HG03045 (cell line): ENCODE results near the gene DTX4.
A peak's percentile ranks its signal among the peaks of the same experiment; 100 is the strongest.

Experiments
- ATAC-seq: cut with Tn5 transposase; IDR thresholded peaks from one replicate; pipeline ENCODE4 v1.9.1; 2021; ENCODE audit warnings: mild to moderate bottlenecking, moderate library complexity; ENCODE audit not compliant: unreplicated experiment

Gene DTX4

DNA sequence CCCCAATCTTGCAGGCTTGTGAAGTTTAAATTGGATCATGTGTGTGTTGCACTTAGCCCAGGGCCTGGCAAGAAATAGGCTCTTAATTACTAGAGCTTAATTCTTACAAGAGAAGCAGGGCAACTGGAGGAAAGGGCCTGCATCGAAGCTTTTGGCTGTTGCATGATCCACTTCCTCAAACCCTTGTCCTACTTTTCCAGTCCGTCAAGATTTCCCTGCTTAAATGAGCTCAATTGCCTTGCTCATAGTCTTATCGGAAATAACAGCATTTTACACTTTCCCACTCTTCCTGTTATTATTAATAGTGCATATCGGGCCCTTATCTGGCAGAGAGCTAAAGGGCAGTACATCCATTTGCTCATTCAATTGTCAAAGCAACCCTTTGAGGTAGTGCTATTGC is 18.1 kb downstream of the DTX4 start:
- no peak for ATAC-seq

DNA sequence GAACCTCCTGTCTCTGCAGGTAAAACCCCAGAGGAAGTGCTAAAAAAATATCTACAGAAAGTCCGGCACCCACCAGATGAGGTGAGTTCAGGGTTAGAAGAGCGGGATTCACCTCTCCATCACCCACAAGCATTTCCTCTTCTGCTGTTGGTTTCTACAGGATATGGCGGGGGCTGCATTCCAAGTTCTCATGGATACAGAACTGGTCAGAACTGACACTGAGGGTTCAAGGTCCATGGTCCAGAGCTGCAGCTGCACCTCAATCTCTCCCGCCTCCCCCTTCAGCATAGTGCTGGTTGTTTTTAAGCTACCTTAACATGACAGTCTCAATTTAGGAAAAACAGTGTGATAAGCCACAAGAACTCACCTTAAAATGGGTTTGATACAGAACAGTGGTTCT is 19.2 kb downstream of the DTX4 start:
- ATAC-seq, result no peak

DNA sequence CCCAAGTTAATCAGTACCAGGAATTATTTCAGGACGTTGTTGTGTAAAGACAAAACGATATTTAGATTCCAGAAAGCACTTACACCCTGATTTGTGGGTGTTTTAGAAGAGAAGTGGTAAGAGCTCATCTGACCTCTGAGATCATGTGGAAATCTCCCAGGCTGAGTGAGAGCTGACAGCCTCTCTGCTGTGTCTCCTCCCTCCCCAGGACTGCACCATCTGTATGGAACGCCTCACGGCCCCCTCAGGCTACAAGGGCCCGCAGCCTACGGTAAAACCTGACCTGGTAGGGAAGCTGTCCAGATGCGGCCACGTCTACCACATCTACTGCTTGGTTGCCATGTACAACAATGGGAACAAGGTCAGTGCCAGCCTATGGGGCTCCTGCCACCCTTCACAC is 20.0 kb downstream of the DTX4 start:
- ATAC-seq, result no peak

DNA sequence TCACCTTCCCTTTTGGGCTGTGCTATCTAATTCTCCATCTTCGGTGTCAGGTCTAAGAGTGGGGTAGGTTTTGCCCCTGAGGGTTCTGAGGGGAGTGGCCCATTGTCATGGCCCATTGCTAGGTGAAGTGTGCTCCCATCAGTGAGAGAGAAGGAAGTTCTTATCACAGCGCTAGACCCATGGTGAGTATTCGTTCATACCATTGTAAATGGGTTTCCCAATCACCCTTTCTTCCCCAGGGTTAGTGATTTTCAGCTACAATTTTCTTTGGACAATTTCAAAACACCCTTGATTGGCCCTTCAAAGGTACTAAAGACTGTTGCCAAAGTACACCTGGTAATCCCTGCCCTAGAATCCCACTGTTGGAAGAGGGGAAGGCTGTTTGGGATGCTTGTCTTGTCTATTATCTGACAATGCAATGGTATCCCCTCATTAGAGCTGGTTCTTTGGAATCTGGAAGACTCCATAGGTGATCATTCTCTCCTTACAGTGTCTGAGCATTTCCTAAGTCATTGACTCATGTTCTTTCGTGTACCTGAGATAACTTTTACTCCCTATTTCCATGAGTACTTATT is 20.6 kb downstream of the DTX4 start:
- ATAC-seq, result no peak

DNA sequence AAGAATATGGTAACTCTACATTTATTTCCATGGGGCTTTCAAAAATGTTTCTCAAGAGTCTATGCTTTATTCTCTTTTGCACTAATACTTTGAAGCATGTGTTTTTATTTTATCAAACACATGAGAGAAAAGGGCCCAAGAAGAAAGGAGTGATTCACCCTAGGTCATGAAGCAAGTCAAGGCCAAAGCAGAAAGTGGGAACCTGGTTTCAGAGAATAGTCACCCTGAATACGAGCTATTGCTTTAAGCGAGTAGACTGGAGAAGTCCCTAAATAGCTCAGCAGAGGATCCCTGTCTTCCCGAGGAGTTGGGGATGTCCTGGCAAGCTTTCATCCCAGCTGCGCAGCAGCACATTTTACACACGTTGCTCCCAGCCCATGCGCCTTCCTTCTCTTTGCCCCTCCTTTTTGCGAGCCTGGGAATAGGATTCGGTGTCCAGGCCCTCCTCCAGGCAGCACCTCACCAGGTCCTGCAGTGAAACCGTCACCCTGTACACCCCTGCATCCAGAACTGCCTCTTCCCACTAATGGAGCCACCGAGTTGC is 21.7 kb downstream of the DTX4 start:
- no peak for ATAC-seq

DNA sequence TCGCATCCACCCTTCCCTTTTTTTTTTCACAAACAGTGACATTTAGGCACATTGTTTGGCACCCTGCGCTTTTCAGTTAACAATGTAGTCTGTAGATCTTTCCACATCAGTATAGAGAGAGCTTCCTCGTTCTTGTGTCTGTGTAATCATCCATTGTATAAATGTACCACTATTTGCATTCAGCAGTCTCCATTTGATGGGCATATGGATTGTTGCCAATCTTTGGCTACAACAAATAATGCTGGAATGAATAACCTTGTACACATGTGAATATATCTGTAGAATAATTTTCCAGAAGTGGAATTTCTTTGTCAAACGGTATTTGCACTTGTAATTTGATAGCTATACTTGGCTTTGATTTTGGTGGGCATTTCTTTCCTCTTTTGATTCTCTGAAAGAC is 23.7 kb downstream of the DTX4 start:
- ATAC-seq, result no peak

DNA sequence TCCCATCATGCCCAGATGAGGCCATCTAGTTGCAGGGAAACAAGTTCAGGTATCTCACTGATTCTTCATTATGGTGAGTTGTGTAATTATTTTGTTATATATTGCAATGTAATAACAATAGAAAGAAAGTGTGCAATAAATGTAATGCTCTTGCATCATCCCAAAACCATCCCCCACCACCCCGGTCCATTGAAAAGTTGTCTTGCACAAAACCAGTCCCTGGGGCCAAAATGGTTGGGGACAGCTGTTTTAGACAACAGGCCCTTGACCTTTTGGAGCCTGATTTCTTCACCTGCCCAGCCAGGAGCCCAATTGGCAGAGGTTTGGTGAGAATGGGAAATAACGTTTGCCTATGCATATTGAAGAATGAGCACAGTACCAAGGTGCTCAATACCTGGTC is 24.8 kb downstream of the DTX4 start:
- no peak for ATAC-seq

DNA sequence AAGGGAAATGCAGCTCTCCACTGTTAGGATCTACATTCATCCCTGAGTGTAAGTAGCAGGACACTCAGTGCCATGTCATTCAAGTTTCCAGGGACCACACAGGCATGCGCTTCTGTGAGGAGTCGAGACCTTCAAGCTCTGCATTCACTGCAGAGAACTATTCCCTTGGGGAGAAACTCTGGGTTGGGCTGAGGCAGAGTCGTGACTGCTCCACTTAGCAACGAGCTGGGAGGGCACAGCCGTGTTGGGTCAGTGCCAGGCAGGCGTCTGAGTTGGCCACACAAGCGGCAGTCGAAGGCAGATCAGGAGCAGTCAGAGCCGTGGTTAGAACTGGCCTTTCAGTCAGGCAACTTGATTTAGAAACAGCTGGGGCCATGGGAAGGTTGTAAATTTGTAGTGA is 26.1 kb downstream of the DTX4 start:
- ATAC-seq, result no peak

DNA sequence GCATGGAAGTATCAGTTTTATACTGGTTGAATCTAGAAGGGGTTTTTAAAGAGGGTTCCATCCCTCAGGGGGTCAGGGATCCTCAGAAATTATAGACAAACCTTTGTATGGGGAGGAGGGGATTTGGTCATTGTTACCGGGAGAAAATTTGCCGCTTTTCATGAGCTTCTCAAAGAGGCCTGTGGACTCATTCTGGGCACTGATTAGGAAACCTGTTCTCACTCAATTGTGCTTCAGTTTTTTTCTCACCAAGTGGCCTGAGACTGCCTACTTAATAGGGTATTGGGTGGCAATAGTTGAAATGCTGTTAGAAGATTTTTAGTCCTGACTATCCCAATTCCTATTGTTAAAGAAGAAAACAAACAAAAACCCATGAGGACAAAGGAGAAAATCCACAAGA is 26.8 kb downstream of the DTX4 start:
- no peak for ATAC-seq

DNA sequence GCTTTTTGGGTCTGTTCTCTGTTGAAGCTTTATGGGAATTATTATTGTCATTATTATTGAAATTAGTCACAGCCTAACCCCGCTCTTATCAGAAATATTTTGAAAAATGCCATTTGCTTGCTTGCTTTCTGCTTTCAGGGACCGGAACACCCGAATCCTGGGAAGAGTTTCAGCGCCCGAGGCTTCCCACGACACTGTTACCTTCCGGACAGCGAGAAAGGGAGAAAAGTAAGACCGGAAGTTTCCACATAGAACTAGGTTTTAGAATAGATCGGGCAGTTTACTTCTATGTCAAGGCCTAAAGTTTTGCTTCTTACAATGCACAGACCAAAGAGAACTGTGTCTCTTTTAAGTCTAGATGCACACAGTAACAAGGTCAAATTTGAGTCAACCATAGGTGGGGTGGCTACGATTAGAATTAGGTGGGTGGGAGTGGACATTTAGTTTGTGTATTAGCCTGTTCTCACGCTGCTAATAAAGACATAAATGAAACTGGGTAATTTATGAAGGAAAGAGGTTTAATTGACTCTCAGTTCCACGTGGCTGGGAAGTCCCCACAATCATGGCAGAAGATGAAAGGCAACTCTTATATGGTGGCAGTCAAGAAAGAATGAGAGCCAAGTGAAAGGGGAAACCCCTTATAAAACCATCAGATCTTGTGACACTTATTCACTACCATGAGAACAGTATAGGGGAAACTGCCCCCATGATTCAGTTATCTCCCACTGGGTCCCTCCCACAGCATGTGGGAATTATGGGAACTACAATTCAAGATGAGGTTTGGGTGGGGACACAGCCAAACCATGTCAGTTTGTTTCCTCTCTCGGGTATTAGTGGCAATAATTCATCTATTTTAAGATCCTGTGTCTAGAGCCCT is 27.9 kb downstream of the DTX4 start:
- ATAC-seq, result no peak

DNA sequence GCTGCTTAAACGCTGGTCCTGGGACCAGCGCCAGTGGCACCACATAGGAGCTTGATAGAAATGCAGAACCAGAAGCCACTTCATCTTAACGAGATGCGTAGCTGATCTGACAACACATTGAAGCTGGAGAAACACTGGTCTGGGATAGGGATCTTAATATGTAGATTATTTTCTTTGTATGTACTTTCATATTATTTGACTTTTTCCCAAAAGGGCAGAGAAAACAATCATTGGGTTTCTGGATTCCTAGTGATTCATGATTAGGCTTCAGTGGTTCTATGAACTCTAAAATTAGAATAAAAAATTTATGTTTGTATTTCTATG is 28.5 kb downstream of the DTX4 start:
- ATAC-seq, result no peak

DNA sequence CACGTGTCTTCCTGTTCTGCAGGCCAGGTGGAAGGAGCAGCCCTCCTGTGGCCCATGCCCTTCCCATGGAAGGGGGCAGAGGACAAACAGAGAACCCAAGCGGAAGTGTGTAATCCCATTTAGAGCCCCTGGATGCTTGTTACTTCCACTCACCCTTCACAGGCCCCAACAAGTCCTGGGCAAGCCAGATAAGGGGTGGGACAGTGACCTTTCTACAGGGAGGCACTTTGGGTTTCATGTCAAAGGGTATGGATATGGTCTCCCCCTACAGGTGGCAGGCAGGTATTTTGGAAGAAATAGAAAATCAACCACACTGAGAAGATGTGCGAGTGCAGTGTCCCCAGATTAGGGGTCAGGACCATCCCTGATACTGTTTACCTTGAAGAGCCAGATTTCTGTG is 29.4 kb downstream of the DTX4 start:
- no peak for ATAC-seq

DNA sequence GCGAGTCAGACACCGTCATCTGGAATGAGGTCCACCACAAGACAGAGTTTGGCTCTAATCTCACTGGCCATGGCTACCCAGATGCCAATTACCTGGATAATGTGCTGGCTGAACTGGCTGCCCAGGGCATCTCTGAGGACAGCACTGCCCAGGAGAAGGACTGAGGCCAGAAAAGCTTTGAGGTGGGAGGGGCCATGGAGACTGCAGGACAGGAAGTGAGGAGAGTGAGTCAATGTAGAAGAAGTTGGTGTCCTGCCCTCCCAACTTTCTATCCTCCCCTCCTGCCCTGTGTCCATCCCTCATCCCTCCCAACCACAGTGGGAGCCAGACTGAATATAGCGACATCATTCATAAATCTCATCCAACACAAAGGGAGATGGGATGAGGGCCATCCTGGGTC is 32.8 kb downstream of the DTX4 start:
- ATAC-seq, result no peak

DNA sequence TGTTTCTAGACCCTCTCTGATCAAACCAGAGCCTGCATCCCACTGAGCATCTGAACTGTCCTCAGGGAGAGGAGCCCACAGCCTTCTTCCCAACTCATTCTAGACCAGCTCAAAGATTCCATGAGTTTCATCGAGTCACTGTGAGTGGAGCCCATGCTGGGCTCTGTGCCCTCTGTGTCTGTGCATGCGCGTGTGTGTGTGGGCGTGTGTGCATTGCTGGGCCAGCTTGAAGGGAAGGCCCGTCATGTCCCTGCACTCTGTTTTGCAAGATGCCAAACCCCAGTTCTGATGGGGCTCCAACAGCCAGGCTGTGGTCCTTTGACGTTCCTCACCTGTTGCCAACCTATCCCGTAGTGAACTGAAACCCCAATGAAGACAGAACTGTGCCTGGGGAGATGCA is 33.7 kb downstream of the DTX4 start:
- ATAC-seq, result no peak

DNA sequence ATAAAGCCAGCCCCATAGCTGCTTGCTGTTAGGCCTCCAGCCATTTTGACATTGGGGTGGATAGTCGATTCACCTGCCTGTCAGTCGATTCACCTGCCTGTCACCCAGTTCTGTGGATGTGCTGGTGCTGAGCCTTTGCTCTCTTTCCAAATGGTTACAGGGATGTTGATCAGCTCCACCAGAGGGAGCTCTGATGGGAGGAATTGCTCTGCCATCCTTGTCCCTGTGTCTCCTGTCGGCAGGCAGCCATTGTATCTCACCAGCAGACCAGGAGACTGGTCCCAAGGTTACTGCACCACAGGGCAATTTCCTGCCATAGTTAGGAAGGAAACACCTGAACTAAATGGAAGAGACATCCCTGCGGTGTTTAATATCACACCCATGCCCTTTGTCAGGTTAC is 34.7 kb downstream of the DTX4 start:
- no peak for ATAC-seq

DNA sequence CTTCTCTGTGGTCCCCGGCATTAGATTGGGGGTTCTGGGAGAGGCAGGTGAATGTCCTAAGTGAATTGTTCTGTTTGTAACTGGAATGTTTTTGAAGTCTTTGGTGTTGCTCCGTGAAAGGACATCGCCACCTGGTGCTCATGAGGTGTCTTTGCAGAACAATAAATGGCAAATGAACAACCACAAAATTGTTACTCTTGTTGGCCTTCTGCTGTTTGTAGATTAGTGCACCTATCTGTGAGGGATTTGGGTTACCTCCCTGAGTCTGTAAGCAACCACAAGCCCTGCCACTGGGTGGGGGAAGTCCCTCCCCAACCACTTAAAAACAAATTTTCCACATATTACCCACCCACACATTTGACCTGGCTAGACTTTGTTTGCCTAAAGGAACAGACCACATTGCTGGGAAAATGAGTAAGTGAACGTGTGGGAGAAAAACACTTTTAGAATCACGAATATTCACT is 36.1 kb downstream of the DTX4 start:
- ATAC-seq, result peak; percentile 72

DNA sequence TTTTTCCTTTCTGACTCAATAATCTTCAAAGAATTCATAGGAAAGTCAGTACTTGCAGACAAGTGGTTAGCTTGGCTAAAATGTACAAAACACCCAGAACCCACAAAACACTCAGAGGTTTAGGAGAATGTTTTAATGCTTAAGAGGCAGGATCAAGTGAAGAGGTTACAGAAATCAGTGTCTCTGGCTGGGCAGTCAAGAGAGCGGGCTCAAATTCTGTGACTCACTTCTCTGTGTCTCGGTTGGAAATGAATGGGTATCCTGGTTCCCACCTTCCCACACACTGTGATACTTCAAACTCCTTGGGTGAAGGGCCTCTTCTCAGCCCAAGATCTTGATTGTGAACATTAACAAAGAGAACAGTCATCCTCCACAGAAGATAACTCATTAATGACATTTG is 37.0 kb downstream of the DTX4 start:
- no peak for ATAC-seq

DNA sequence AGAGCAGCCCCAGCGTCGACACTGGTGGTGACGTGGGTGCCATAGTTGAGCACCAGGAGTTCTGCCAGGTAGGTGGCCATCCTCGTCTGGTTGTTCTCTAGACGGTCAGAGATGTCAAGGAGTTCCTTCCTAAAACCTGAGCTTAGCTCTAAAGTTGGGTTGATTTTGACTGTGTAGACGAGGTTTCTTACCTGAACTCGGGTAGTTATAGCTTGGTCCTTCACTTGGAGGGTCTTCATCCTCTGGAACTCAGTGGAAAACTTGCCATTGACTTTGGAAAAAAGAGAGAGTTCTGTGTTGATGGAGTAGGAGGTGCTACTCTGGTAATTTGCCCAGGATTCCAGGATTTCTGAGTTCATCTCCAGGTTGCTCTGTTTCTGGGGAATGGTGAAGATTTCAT is 40.3 kb downstream of the DTX4 start:
- no peak for ATAC-seq

DNA sequence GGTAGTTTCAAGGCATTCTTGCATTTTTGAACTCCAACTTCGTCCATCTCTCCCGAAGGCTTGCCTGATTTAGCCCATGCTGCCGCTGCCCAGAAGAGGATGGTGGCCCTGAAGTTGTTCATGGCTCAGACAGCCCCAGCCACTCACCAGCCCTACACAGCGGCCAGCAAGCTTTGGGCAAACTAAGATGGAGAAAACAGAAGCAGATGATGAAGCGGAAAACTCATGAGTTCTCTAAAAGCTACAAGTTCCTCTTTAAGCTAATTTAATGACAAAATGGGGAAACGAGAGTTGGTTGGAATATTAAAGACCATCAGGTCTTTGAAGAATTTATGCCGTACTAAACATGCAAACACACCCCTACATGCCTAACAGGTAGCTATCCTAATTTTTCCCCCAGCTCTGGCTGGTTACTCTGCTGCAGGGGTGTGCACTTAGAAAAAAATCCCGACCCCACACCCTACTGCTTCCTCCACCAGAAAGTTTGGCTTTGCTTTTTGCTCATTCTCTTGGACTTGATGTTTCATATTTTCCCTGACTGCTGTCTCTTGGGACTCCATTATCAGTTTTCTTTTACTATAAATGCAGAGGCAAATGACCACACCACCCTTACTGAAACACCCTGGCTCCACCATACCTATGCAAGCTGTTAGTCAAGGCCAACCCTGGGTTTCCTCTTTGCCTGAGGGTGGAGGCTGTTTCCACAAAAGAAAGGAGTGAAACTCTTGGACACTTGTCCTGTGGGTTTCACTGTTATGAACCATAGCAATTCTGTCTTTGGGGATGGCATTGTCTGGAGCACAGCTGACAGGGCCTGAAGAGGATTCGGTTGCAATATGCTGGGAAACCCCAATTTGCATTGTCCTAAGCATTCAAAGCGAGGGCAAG is 41.1 kb downstream of the DTX4 start, which contains the start of gene MPEG1:
Gene MPEG1 (minus strand): TSS at position 184 of the 888 bp plus-strand sequence. CDS start 62 bp downstream, at position 122.
- ATAC-seq, result no peak

DNA sequence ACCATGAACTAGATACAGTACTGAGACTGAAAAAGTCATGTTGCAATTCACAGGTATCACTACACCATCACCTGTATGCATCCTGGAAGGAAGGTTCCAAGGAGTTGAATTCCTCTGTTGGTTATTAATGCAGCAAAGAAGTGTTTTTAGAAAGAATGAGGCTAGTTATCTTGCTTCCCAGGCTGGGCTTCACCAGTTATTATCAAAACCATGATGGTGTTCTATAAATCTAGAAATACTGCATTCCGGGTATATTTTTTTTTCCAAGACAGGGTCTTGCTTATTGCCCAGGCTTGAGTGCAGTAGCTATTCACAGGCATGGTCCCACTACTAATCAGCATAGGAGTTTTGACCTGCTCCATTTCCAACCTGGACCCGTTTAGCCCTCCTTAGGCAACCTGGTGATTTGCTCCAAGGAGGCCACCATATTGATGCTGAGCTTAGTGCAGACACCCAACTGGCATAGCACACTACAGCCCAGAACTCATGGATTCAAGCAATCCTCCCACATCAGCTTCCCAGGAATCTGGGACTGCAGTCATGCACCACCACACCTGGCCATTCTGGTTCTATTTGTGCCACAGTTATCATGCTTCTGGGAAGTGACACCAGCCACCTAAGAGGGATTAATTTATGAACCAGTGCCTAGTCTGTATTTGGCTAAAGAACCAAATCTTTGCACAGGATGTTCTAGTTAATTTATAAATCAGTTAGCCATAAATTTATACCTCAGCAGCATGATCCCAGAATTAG is 42.4 kb downstream of the DTX4 start:
- ATAC-seq, result no peak
